HFFc6 (cell line): ENCODE data around the gene DHDDS. TPM values are rescaled to one million over a fixed set of nuclear protein-coding genes. Genes with fewer than 3 reads are reported as not detected.

Experiments used
- DNase-seq: peaks from one replicate; pipeline ENCODE4 v3.0.0-alpha.2; 2018
- H3K27ac Mint-ChIP-seq: 2 replicates; pipeline ENCODE4 v1.8.0; 2020; ENCODE audit warnings: mild to moderate bottlenecking, mixed read lengths
- H3K27me3 Mint-ChIP-seq: 2 replicates; pipeline ENCODE4 v1.8.0; 2021; ENCODE audit warnings: mild to moderate bottlenecking, moderate library complexity, mixed read lengths; ENCODE audit not compliant: insufficient read depth
- H3K36me3 Mint-ChIP-seq: 2 replicates; pipeline ENCODE4 v1.8.0; 2021; ENCODE audit warnings: low read depth, mixed read lengths
- H3K4me1 Mint-ChIP-seq: 2 replicates; pipeline ENCODE4 v1.8.0; 2020; ENCODE audit warnings: low read depth, mixed read lengths
- H3K4me3 Mint-ChIP-seq: 2 replicates; pipeline ENCODE4 v1.8.0; 2020; ENCODE audit warnings: mild to moderate bottlenecking, moderate library complexity, mixed read lengths
- H3K9me3 Mint-ChIP-seq: 2 replicates; pipeline ENCODE4 v1.8.0; 2020; ENCODE audit warnings: mild to moderate bottlenecking, mixed read lengths
- total RNA-seq, 6 experiments: library from RNA; stranded (reverse); fragmentation: NEBNext Ultra II Directional; extraction: Animal tissue kit (Norgen Biotek cat#: 25700); gene quantifications; 2 replicates in 1 of 6; 3 replicates in 5 of 6; pipeline ENCODE4 v1.2.3, GENCODE V29; 2021
- TF ChIP-seq, protein P1 (sequence below): fragments of 200-600 bp; sonication (generic); IDR thresholded peaks from 2 replicates; pipeline ENCODE4 v1.5.0; 2021; ENCODE audit warnings: antibody characterized with exemption, mild to moderate bottlenecking

DHDDS gene
- total RNA-seq, 6 experiments from 2014 or later, result 68.3 to 76.1 (median 70.8) TPM

DNA sequence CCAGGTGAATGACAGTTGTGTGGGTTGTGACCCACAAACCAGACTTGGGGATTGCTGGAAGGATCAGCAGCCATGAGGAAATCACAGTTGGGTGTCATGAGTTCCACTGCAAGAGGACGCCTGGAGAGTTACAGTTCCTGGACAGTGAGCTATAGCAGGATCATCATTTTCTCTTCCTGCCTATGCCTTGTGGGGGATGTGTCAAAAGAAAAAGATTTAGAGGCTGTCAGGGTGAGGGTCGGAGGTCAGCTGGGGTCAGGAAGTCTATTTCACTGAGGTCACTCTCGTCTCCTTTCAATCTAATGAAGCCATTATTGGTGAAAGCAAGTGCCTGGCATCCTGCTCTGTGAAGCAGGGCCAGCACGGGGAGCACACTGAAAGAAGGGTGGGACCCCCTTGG, 28.5 kb upstream of the DHDDS start:
- Mint-ChIP-seq H3K36me3 (no peaks in the 10 kb centered on the region), H3K27me3 (peaks cover 3% of the 10 kb centered on the region), H3K4me1 (peaks cover 29% of the 10 kb centered on the region), H3K27ac (no peak overlapping the region), H3K9me3 (no peaks in the 10 kb centered on the region), H3K4me3 (no peak overlapping the region)
- DNase-seq, result no peak
- TF ChIP-seq, protein P1, sequence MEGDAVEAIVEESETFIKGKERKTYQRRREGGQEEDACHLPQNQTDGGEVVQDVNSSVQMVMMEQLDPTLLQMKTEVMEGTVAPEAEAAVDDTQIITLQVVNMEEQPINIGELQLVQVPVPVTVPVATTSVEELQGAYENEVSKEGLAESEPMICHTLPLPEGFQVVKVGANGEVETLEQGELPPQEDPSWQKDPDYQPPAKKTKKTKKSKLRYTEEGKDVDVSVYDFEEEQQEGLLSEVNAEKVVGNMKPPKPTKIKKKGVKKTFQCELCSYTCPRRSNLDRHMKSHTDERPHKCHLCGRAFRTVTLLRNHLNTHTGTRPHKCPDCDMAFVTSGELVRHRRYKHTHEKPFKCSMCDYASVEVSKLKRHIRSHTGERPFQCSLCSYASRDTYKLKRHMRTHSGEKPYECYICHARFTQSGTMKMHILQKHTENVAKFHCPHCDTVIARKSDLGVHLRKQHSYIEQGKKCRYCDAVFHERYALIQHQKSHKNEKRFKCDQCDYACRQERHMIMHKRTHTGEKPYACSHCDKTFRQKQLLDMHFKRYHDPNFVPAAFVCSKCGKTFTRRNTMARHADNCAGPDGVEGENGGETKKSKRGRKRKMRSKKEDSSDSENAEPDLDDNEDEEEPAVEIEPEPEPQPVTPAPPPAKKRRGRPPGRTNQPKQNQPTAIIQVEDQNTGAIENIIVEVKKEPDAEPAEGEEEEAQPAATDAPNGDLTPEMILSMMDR, result no peak

DNA sequence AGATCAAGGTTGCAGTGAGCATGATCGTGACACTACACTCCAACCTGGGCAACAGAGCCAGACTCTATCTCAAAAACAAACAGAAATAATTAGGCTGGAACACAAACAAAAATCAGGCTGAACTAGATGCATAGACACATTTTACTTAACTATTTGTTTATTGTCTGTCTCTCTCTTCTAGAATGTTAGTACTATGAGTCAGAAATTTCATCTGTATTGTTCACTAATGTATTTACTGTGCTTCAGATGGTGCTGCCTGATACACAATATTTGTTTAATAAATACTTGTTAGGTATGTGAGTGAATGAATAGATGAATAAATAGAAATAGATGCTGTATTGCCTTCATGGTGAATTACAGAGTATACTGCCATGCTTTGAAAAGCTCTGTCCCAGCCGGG, 27.5 kb upstream of the DHDDS start:
- Mint-ChIP-seq H3K4me3 (peak overlapping the region; percentile 39; the same call in 1 of the 2 replicates), H3K4me1 (peaks cover 39% of the 10 kb centered on the region), H3K36me3 (no peaks in the 10 kb centered on the region), H3K27ac (no peak overlapping the region; the same call in 1 of the 2 replicates), H3K9me3 (no peaks in the 10 kb centered on the region), H3K27me3 (peaks cover 8% of the 10 kb centered on the region)
- TF ChIP-seq, protein P1, result no peak
- peak; percentile 38 for DNase-seq

DNA sequence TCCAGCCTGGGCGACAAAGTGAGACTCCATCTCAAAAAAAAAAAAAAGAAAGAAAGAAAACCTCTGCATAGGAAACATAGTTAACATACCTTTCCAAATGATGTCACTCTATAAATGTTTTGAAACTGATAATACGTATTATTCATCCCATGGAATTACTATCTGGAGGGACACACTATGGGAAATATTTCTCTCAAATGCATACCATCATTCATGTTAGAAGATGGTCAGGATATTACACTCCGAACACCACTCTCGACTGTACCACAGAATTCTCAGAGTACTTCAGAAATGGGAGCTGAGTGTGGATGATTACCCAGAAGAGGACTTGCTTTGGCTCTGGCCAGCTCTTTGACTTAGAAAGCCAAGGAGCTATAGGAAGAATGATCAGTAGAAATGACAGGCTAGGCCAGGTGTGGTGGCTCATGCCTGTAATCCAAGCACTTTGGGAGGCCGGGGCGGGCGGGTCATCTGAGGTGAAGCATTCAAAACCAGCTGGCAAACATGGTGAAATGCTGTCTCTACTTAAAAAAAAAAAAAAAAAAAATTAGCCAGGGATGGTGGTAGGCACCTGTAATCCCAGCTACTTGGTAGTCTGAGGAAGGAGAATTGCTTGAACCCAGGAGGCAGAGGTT, 26.7 kb upstream of the DHDDS start:
- DNase-seq, result peak; percentile 48
- Mint-ChIP-seq H3K27ac (peak overlapping the region; percentile 48; the same call in 1 of the 2 replicates), H3K4me3 (peak overlapping the region; percentile 39; the same call in 1 of the 2 replicates), H3K9me3 (no peaks in the 10 kb centered on the region), H3K27me3 (peaks cover 11% of the 10 kb centered on the region; the same call in 1 of the 2 replicates), H3K4me1 (peaks cover 41% of the 10 kb centered on the region), H3K36me3 (no peaks in the 10 kb centered on the region)
- TF ChIP-seq, protein P1, result no peak

DNA sequence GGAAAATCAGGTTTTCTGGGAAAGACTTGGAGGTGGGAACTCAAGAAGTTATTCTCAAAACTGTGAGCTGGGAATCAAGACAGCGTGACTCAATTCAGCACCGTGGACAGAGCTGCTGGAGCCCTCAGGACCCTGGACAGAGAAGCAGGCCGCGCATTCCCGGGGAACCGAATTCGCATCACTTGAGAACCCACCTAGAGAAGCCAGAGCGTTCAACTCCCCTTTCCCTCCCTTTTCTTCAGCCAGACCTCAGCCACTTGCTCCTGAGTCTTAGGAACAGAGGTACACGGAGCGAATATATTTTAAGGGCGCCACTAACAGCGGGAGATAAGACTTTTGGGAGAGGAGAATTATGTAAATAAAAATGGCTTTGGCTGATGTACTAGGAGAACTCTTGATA, 23.5 kb upstream of the DHDDS start:
- H3K27ac Mint-ChIP-seq, result no peak overlapping the region
- DNase-seq, result peak; percentile 53
- H3K36me3 Mint-ChIP-seq, result no peaks in the 10 kb centered on the region
- peaks cover 35% of the 10 kb centered on the region for H3K4me1 Mint-ChIP-seq
- H3K9me3 Mint-ChIP-seq, result no peaks in the 10 kb centered on the region
- peaks cover 38% of the 10 kb centered on the region for H3K27me3 Mint-ChIP-seq
- no peak overlapping the region for H3K4me3 Mint-ChIP-seq
- TF ChIP-seq, protein P1, result no peak

DNA sequence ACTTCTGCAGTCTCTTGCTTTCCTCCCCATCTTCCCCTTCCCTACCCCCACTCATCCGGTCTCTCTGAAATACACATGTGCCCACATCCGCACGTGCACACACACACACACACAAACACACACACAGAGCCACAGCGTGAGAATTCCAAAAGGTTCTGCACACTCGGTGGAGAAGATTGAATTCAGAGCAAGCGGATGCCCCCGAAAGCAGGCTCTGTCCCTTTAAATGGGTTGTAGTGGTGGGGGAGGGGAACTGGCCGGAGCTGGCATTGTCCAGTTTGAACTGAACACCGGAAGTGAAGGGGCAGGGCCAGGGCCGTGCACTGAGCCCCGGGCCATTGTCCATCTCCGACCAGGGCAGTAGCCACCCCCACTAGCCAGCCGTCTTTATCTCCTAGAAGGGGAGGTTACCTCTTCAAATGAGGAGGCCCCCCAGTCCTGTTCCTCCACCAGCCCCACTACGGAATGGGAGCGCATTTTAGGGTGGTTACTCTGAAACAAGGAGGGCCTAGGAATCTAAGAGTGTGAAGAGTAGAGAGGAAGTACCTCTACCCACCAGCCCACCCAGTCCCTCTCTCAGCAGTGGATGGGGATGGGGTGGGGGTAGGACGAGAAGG, 22.8 kb upstream of the DHDDS start:
- Mint-ChIP-seq H3K27ac (no peak overlapping the region), H3K4me3 (no peak overlapping the region)

More for the DNA sequence above, 22.8 kb upstream of the DHDDS start:
- Mint-ChIP-seq H3K36me3 (no peaks in the 10 kb centered on the region), H3K27me3 (peaks cover 45% of the 10 kb centered on the region), H3K9me3 (no peaks in the 10 kb centered on the region), H3K4me1 (peaks cover 28% of the 10 kb centered on the region)
- TF ChIP-seq, protein P1, result no peak
- no peak for DNase-seq
